Sigmoid colon (tissue), 4 donors: ENCODE results near the gene ATG101.
A peak's percentile ranks its signal among the peaks of the same experiment; 100 is the strongest.

Source experiments
- POLR2A ChIP-seq, 2 donors: fragments of 450-650 bp; IDR thresholded peaks; one replicate each; pipeline ENCODE4 v1.6.1; 2016; ENCODE audit warnings: antibody characterized with exemption in 2 of 2, mild to moderate bottlenecking in 2 of 2, moderate library complexity in 2 of 2
- POLR2AphosphoS5 ChIP-seq, 4 donors: sonication (generic); formaldehyde crosslinking; IDR thresholded peaks; one replicate each; pipeline ENCODE4 v1.6.1; 2017; ENCODE audit warnings: antibody characterized with exemption in 4 of 4
- TF ChIP-seq, protein P1 (sequence below), 4 experiments: fragments of 450-650 bp in 3 of 4; fragments of 200-600 bp in 1 of 4; IDR thresholded peaks; one replicate each; pipeline ENCODE4 v1.5.1; 2016 to 2019; ENCODE audit warnings: antibody characterized with exemption in 4 of 4, mild to moderate bottlenecking in 3 of 4, moderate library complexity in 2 of 4

- TF ChIP-seq, protein P1, sequence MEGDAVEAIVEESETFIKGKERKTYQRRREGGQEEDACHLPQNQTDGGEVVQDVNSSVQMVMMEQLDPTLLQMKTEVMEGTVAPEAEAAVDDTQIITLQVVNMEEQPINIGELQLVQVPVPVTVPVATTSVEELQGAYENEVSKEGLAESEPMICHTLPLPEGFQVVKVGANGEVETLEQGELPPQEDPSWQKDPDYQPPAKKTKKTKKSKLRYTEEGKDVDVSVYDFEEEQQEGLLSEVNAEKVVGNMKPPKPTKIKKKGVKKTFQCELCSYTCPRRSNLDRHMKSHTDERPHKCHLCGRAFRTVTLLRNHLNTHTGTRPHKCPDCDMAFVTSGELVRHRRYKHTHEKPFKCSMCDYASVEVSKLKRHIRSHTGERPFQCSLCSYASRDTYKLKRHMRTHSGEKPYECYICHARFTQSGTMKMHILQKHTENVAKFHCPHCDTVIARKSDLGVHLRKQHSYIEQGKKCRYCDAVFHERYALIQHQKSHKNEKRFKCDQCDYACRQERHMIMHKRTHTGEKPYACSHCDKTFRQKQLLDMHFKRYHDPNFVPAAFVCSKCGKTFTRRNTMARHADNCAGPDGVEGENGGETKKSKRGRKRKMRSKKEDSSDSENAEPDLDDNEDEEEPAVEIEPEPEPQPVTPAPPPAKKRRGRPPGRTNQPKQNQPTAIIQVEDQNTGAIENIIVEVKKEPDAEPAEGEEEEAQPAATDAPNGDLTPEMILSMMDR (IDR thresholded peaks at IDR 0.05): peak in 1 of 4 experiments; percentile 11
- no peak for TF ChIP-seq POLR2AphosphoS5 (IDR thresholded peaks at IDR 0.05)
- TF ChIP-seq POLR2A (IDR thresholded peaks at IDR 0.05): no peak
Observed at GRCh38 chr12:52022841-52023181, 47.0 kb upstream of the ATG101 start.
